Nephron progenitor cell (in vitro differentiated cells): Measurements from ENCODE around the gene ZEB1.

Source experiments
- DNase-seq: peaks from one replicate; pipeline ENCODE4 v3.0.0; 2021
- H3K27ac Mint-ChIP-seq: 2 replicates; pipeline ENCODE4 v1.8.0; 2021; ENCODE audit warnings: mild to moderate bottlenecking, moderate library complexity, mixed read lengths
- H3K27me3 Mint-ChIP-seq: 2 replicates; pipeline ENCODE4 v1.8.0; 2021; ENCODE audit warnings: mild to moderate bottlenecking, low read depth, mixed read lengths; ENCODE audit not compliant: poor library complexity
- H3K36me3 Mint-ChIP-seq: 2 replicates; pipeline ENCODE4 v1.8.0; 2021; ENCODE audit warnings: low read depth, mixed read lengths
- H3K4me1 Mint-ChIP-seq: 2 replicates; pipeline ENCODE4 v1.8.0; 2021; ENCODE audit warnings: mixed read lengths
- H3K4me3 Mint-ChIP-seq: 2 replicates; pipeline ENCODE4 v1.8.0; 2021; ENCODE audit warnings: mild to moderate bottlenecking, moderate library complexity, mixed read lengths
- H3K9me3 Mint-ChIP-seq: 2 replicates; pipeline ENCODE4 v1.8.0; 2021; ENCODE audit warnings: mild to moderate bottlenecking, moderate library complexity, mixed read lengths
- CTCF ChIP-seq: fragments of 200-600 bp; sonication (generic); IDR thresholded peaks from 2 replicates; pipeline ENCODE4 v1.5.0; 2021; ENCODE audit warnings: antibody characterized with exemption

Gene ZEB1

GRCh38 chr10:31294558-31294957 lies 24.5 kb upstream of the ZEB1 start:
- TF ChIP-seq CTCF: no peak

GRCh38 chr10:31296754-31297153 lies 22.3 kb upstream of the ZEB1 start:
- DNase-seq: no peak
- Mint-ChIP-seq H3K9me3 (no peaks in the 10 kb centered on the region), H3K27me3 (no peaks in the 10 kb centered on the region), H3K4me3 (no peak overlapping the region), H3K4me1 (no peaks in the 10 kb centered on the region), H3K36me3 (no peaks in the 10 kb centered on the region), H3K27ac (no peak overlapping the region)
- no peak for TF ChIP-seq CTCF

More at GRCh38 chr10:31294558-31294957, 24.5 kb upstream of the ZEB1 start:
- Mint-ChIP-seq H3K9me3 (no peaks in the 10 kb centered on the region), H3K4me3 (no peak overlapping the region), H3K27ac (no peak overlapping the region), H3K4me1 (no peaks in the 10 kb centered on the region), H3K36me3 (no peaks in the 10 kb centered on the region), H3K27me3 (no peaks in the 10 kb centered on the region)
- DNase-seq: no peak

- Mint-ChIP-seq H3K36me3 (no peaks in the 10 kb centered on the region), H3K4me3 (no peak overlapping the region), H3K27ac (no peak overlapping the region), H3K9me3 (no peaks in the 10 kb centered on the region), H3K27me3 (no peaks in the 10 kb centered on the region), H3K4me1 (peaks cover under 1% of the 10 kb centered on the region)
- no peak for TF ChIP-seq CTCF
- DNase-seq: no peak
These were observed 19.9 kb upstream of the ZEB1 start for GRCh38 chr10:31299119-31299518.

- Mint-ChIP-seq H3K4me1 (peaks cover 6% of the 10 kb centered on the region), H3K9me3 (no peaks in the 10 kb centered on the region), H3K27me3 (no peaks in the 10 kb centered on the region), H3K4me3 (no peak overlapping the region), H3K27ac (no peak overlapping the region), H3K36me3 (no peaks in the 10 kb centered on the region)
- DNase-seq: no peak
- no peak for TF ChIP-seq CTCF
These were observed 15.8 kb upstream of the ZEB1 start for GRCh38 chr10:31303212-31303611.

- no peak overlapping the region for H3K27ac Mint-ChIP-seq
- H3K36me3 Mint-ChIP-seq: no peaks in the 10 kb centered on the region
- no peaks in the 10 kb centered on the region for H3K9me3 Mint-ChIP-seq
- no peak for DNase-seq
- H3K4me1 Mint-ChIP-seq: peaks cover 6% of the 10 kb centered on the region
- TF ChIP-seq CTCF: no peak
- H3K27me3 Mint-ChIP-seq: no peaks in the 10 kb centered on the region
- H3K4me3 Mint-ChIP-seq: no peak overlapping the region
These were observed 14.6 kb upstream of the ZEB1 start for GRCh38 chr10:31304291-31304970.

GRCh38 chr10:31313396-31313795 lies 5.6 kb upstream of the ZEB1 start:
- Mint-ChIP-seq H3K36me3 (no peaks in the 10 kb centered on the region), H3K4me3 (no peak overlapping the region), H3K9me3 (no peaks in the 10 kb centered on the region), H3K4me1 (peaks cover 25% of the 10 kb centered on the region), H3K27me3 (no peaks in the 10 kb centered on the region), H3K27ac (no peak overlapping the region)
- TF ChIP-seq CTCF: no peak
- no peak for DNase-seq
